B cell (primary cell): Measurements from ENCODE around the gene CD247. TPM values are rescaled to one million over a fixed set of nuclear protein-coding genes. Genes with fewer than 3 reads are reported as not detected.

Experiments
- ATAC-seq: fragments of 200-7000 bp; cut with Tn5 transposase; one replicate; pipeline ENCODE4 v1.10.0; 2021; ENCODE audit warnings: low read depth, mild to moderate bottlenecking, moderate number of reproducible peaks, moderate library complexity
- CTCF ChIA-PET: fragments of 350-600 bp; sonication (Branson Sonifier 250); formaldehyde crosslinking; loops from one replicate; lab custom pipeline; 2021; ENCODE audit warnings: antibody characterized with exemption, inconsistent platforms; lab: Charles Lee
- POLR2A ChIA-PET: fragments of 350-600 bp; sonication (Branson Sonifier 250); formaldehyde crosslinking; loops from one replicate; lab custom pipeline; 2021; ENCODE audit warnings: antibody characterized with exemption; lab: Charles Lee
- DNase-seq: peaks from one replicate; pipeline ENCODE4 v3.0.0; 2013
- H2AFZ ChIP-seq: 2 replicates; pipeline ENCODE4 v1.6.1; 2012; ENCODE audit warnings: mild to moderate bottlenecking, low read depth, low read length; ENCODE audit not compliant: insufficient read depth, poor library complexity, severe bottlenecking
- H3K27ac ChIP-seq, 2 donors: 1 replicate in 1 of 2; 2 replicates in 1 of 2; pipeline ENCODE4 v1.5.1; 2012 to 2013; ENCODE audit warnings: low read length in 2 of 2, mild to moderate bottlenecking in 2 of 2, moderate library complexity in 1 of 2
- H3K27me3 ChIP-seq, 4 experiments: fragments of 200-600 bp in 1 of 4; sonication (generic) in 1 of 4; replicated peaks in 1 of 4; 1 replicate in 2 of 4; 2 replicates in 2 of 4; pipeline versions ENCODE4 v1.6.1 to v1.7.0; 2013 to 2016; ENCODE audit warnings: low read length in 3 of 4, mild to moderate bottlenecking in 2 of 4, mixed read lengths in 1 of 4, moderate library complexity in 1 of 4; ENCODE audit not compliant: insufficient read depth in 4 of 4, control insufficient read depth in 3 of 4; ENCODE audit errors: control extremely low read depth in 1 of 4
- H3K36me3 ChIP-seq, 2 experiments: replicated peaks in 1 of 2; 1 replicate in 1 of 2; 2 replicates in 1 of 2; pipeline versions ENCODE4 v1.6.1 to v1.7.1; 2013; ENCODE audit warnings: low read length in 1 of 2; ENCODE audit not compliant: insufficient read depth in 2 of 2, control insufficient read depth in 1 of 2; ENCODE audit errors: control extremely low read depth in 1 of 2, extremely low read depth in 1 of 2
- H3K4me1 ChIP-seq, 2 donors: fragments of 200-600 bp in 1 of 2; sonication (generic) in 1 of 2; 1 replicate in 1 of 2; 2 replicates in 1 of 2; pipeline versions ENCODE4 v1.5.1 to v1.6.1; 2013 to 2017; ENCODE audit warnings: low read length in 2 of 2; ENCODE audit not compliant: control insufficient read depth in 2 of 2, insufficient read depth in 2 of 2
- H3K4me2 ChIP-seq: replicated peaks from 2 replicates; pipeline ENCODE3; 2012; ENCODE audit warnings: mild to moderate bottlenecking, low read depth, low read length; ENCODE audit not compliant: poor library complexity, severe bottlenecking
- H3K4me3 ChIP-seq, 5 experiments: fragments of 200-600 bp in 1 of 5; sonication (generic) in 1 of 5; 1 replicate in 3 of 5; 2 replicates in 2 of 5; pipeline versions ENCODE4 v1.5.1 to v1.7.0; 2011 to 2016; ENCODE audit warnings: low read length in 4 of 5, mild to moderate bottlenecking in 4 of 5, low read depth in 2 of 5, control low read depth in 1 of 5, moderate library complexity in 1 of 5; ENCODE audit not compliant: insufficient read depth in 1 of 5; ENCODE audit errors: control extremely low read depth in 1 of 5, extremely low read depth in 1 of 5
- H3K79me2 ChIP-seq: fragments of 200-600 bp; sonication (generic); one replicate; pipeline ENCODE4 v1.6.0; 2016; ENCODE audit warnings: low read length; ENCODE audit not compliant: control insufficient read depth, insufficient read depth
- H3K9ac ChIP-seq: fragments of 200-600 bp; sonication (generic); 2 replicates; pipeline ENCODE4 v1.6.1; 2017; ENCODE audit warnings: mild to moderate bottlenecking, low read length, moderate library complexity
- H3K9me3 ChIP-seq, 3 donors: one replicate each; pipeline versions ENCODE4 v1.6.1 to v1.7.1; 2013; ENCODE audit warnings: low read length in 2 of 3; ENCODE audit not compliant: control insufficient read depth in 2 of 3, insufficient read depth in 1 of 3; ENCODE audit errors: control extremely low read depth in 1 of 3
- H4K20me1 ChIP-seq: 2 replicates; pipeline ENCODE4 v1.6.0; 2012; ENCODE audit warnings: mild to moderate bottlenecking, low read length; ENCODE audit not compliant: insufficient read depth, control insufficient read depth, poor library complexity, severe bottlenecking
- H3K27ac Mint-ChIP-seq: one replicate; pipeline ENCODE4 v1.8.0; 2021; ENCODE audit warnings: mixed read lengths
- H3K27me3 Mint-ChIP-seq: one replicate; pipeline ENCODE4 v1.8.0; 2021; ENCODE audit warnings: mixed read lengths
- H3K4me1 Mint-ChIP-seq: one replicate; pipeline ENCODE4 v1.8.0; 2021; ENCODE audit warnings: mixed read lengths
- H3K4me3 Mint-ChIP-seq: one replicate; pipeline ENCODE4 v1.8.0; 2021; ENCODE audit warnings: mixed read lengths
- H3K9me3 Mint-ChIP-seq: one replicate; pipeline ENCODE4 v1.8.0; 2022; ENCODE audit warnings: mixed read lengths; ENCODE audit not compliant: insufficient read depth
- EZH2 ChIP-seq: IDR thresholded peaks from 2 replicates; pipeline ENCODE4 v1.6.1; 2012; ENCODE audit warnings: borderline replicate concordance, low read depth, mild to moderate bottlenecking, moderate library complexity, low read length; ENCODE audit not compliant: insufficient read depth, poor library complexity, severe bottlenecking
- WGBS: methylation state at CpG from one replicate; pipeline ENCODE4 v1.1.5; 2013; ENCODE audit warnings: missing lambda C conversion rate; ENCODE audit not compliant: insufficient coverage; 5-methylcytosine and 5-hydroxymethylcytosine counted together
- intact Hi-C: fragments of 100-400 bp; cut with micrococcal nuclease; formaldehyde crosslinking; loops from one replicate; pipeline ENCODE4 v1.10.0; 2022
- polyA plus RNA-seq: library from polyadenylated mRNA; depleted of rRNA; stranded (reverse); fragments of >200 nt; gene quantifications from 2 replicates; pipeline ENCODE4 v1.2.3, GENCODE V29; 2012
- total RNA-seq, 2 donors: library from RNA; stranded (reverse); fragments of 120-200 nt in 1 of 2; gene quantifications; 1 replicate in 1 of 2; 2 replicates in 1 of 2; pipeline versions ENCODE4 v1.2.3 to v1.2.4, GENCODE V29; 2013 to 2022
- TF ChIP-seq, protein P1 (sequence below): fragments of 200-600 bp; IDR thresholded peaks from one replicate; pipeline ENCODE4 v1.8.0; 2022; ENCODE audit warnings: antibody characterized with exemption, mild to moderate bottlenecking

Gene CD247
- total and polyA plus RNA-seq, 2 donors (not counting 1 experiment from before 2014, with no cell fraction given), result 2.5 to 10.8 TPM

DNA sequence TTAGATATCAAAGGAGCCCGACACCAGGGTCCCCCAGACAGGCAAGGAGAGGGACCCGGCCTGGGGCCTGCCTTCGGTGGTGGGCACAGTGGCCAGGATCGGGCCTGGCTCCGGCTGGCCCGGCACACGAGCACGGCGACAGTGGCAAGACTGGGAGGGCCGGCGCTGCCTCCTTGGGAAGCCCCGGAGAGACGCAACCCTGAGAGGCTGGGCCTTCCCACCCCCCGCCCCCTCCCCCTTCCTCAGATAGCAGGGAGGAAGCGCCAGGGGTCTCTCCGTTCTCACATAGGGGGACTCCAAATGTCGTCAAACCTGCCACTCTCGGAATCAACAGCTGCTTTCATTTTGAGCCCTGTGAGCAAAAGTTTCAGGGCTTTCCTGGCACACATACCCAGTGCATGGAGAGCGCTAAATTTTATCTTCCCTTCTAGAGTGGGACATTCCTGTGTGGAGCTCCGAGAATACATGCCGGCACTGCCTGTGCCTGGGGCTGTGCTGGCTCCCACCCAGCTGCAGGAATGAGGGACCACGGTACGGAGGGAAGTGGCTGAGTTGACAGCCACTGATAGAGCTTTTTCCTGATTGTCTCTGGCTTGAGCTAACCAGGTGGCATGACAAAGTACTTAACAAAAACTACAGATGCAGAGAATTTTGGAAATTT is 62.4 kb downstream of the CD247 start:
- H3K4me2 ChIP-seq, result peak overlapping the region; percentile 100
- H3K27me3 ChIP-seq, result peaks cover 0 to 6% (median 0%) of the 10 kb centered on the region in 4 experiments
- WGBS, result 2% methylated on average over 19 of the region's 23 CpGs
- H2AFZ ChIP-seq, result peak overlapping the region; percentile 88
- ChIA-PET CTCF (interaction anchor here (0.6 to 4.2 kb wide), 8 partner anchors 9 to 236 kb away, joined by 3 to 25 read pairs (median 6); no protein-coding TSS in a partner anchor), POLR2A (interaction anchor here (0.7 to 1.7 kb wide), 4 partner anchors 44 to 465 kb away, joined by 6 to 10 read pairs (median 7); no protein-coding TSS in a partner anchor)
- no peaks in the 10 kb centered on the region for H3K9me3 ChIP-seq
- Mint-ChIP-seq H3K27ac (peak overlapping the region; percentile 78), H3K9me3 (no peaks in the 10 kb centered on the region), H3K4me3 (peak overlapping the region; percentile 79), H3K4me1 (peaks cover 10% of the 10 kb centered on the region), H3K27me3 (peaks cover 4% of the 10 kb centered on the region)
- TF ChIP-seq, protein P1, sequence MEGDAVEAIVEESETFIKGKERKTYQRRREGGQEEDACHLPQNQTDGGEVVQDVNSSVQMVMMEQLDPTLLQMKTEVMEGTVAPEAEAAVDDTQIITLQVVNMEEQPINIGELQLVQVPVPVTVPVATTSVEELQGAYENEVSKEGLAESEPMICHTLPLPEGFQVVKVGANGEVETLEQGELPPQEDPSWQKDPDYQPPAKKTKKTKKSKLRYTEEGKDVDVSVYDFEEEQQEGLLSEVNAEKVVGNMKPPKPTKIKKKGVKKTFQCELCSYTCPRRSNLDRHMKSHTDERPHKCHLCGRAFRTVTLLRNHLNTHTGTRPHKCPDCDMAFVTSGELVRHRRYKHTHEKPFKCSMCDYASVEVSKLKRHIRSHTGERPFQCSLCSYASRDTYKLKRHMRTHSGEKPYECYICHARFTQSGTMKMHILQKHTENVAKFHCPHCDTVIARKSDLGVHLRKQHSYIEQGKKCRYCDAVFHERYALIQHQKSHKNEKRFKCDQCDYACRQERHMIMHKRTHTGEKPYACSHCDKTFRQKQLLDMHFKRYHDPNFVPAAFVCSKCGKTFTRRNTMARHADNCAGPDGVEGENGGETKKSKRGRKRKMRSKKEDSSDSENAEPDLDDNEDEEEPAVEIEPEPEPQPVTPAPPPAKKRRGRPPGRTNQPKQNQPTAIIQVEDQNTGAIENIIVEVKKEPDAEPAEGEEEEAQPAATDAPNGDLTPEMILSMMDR, result no peak
- no peak for TF ChIP-seq EZH2
- H3K79me2 ChIP-seq, result no peaks in the 10 kb centered on the region
- no peaks in the 10 kb centered on the region for H4K20me1 ChIP-seq
- H3K4me1 ChIP-seq, result peaks cover 3 to 17% of the 10 kb centered on the region in 2 donors
- ATAC-seq (peak; percentile 37), DNase-seq (no peak)
- H3K27ac ChIP-seq, result peak overlapping the region in 1 of 2 donors; percentile 66
- peak overlapping the region; percentile 90 for H3K9ac ChIP-seq
- intact Hi-C loops, result loop anchor here (1.0 to 2.0 kb wide), 4 partner anchors 9 to 43 kb away; no protein-coding TSS in a partner anchor
- H3K4me3 ChIP-seq, result peak overlapping the region; percentile 26 to 82 (median 77)
- H3K36me3 ChIP-seq, result no peaks in the 10 kb centered on the region
